Endothelial cell of umbilical vein (primary cell): Measurements from ENCODE around the gene UBE2G1. TPM values are rescaled to one million over a fixed set of nuclear protein-coding genes. Genes with fewer than 3 reads are reported as not detected.

Experiments
- BruUV-seq: library from RNA; stranded (reverse); fragments of 400-500 nt; replicated peaks from 2 replicates; lab custom pipeline; 2021; lab: Mats Ljungman, UMichigan
- CTCF ChIA-PET: fragments of 300-600, 350-600 bp; sonication (Branson Sonifier 250); formaldehyde crosslinking; loops from one replicate; lab custom pipeline; 2021; ENCODE audit warnings: antibody characterized with exemption, inconsistent platforms; lab: Charles Lee
- POLR2A ChIA-PET: fragments of 300-600, 350-600 bp; sonication (Branson Sonifier 250); formaldehyde crosslinking; loops from one replicate; lab custom pipeline; 2021; ENCODE audit warnings: antibody characterized with exemption, inconsistent platforms; lab: Charles Lee
- DNase-seq: peaks from one replicate; pipeline ENCODE4 v3.0.0-alpha.2; 2011; ENCODE audit warnings: low read depth, low spot score
- FAIRE-seq: peaks from 2 replicates; lab custom pipeline; 2011; peaks lifted over from hg19 to GRCh38; lab: Jason Lieb, UNC
- H2AFZ ChIP-seq: 2 replicates; pipeline ENCODE4 v1.6.0; 2012; ENCODE audit warnings: low read depth, low read length, control low read depth, inconsistent platforms
- H3K27ac ChIP-seq: 2 replicates; pipeline ENCODE4 v1.5.1; 2011; ENCODE audit warnings: low read depth, mild to moderate bottlenecking, control low read depth, low read length, moderate library complexity; ENCODE audit not compliant: insufficient read depth
- H3K27me3 ChIP-seq, 2 experiments: 2 replicates each; pipeline versions ENCODE4 v1.6.0 to v1.6.1; 2011; ENCODE audit warnings: low read length in 2 of 2, mixed read lengths in 1 of 2; ENCODE audit not compliant: control insufficient read depth in 2 of 2, insufficient read depth in 2 of 2
- H3K36me3 ChIP-seq, 2 experiments: 2 replicates in 1 of 2; 3 replicates in 1 of 2; pipeline ENCODE4 v1.5.1; 2011; ENCODE audit warnings: low read length in 2 of 2, mild to moderate bottlenecking in 1 of 2, moderate library complexity in 1 of 2; ENCODE audit not compliant: control insufficient read depth in 2 of 2, insufficient read depth in 2 of 2; ENCODE audit errors: extremely low read depth in 1 of 2
- H3K4me1 ChIP-seq: 3 replicates; pipeline ENCODE4 v1.5.1; 2011; ENCODE audit warnings: mild to moderate bottlenecking, low read length; ENCODE audit not compliant: control insufficient read depth, insufficient read depth; ENCODE audit errors: extremely low read depth
- H3K4me2 ChIP-seq: 2 replicates; pipeline ENCODE4 v1.6.1; 2011; ENCODE audit warnings: low read length, control low read depth, mixed read lengths; ENCODE audit not compliant: insufficient read depth
- H3K4me3 ChIP-seq, 3 experiments: fragments of 200-600 bp in 1 of 3; sonication (generic), shearing (Covaris generic) in 1 of 3; replicated peaks in 1 of 3; 2 replicates each; pipeline ENCODE4 v1.5.1; 2011 to 2016; ENCODE audit warnings: control low read depth in 3 of 3, low read length in 3 of 3, mild to moderate bottlenecking in 2 of 3, inconsistent platforms in 1 of 3, low read depth in 1 of 3, moderate library complexity in 1 of 3; ENCODE audit not compliant: insufficient read depth in 1 of 3
- H3K79me2 ChIP-seq: 2 replicates; pipeline ENCODE4 v1.6.0; 2012; ENCODE audit warnings: low read length, inconsistent platforms; ENCODE audit not compliant: control insufficient read depth, insufficient read depth
- H3K9ac ChIP-seq: replicated peaks from 2 replicates; pipeline ENCODE3; 2011; ENCODE audit warnings: low read length, control low read depth; ENCODE audit not compliant: insufficient read depth; ENCODE audit errors: extremely low read depth
- H3K9me1 ChIP-seq: replicated peaks from 3 replicates; pipeline ENCODE4 v1.6.0; 2011; ENCODE audit warnings: mild to moderate bottlenecking, low read length; ENCODE audit not compliant: control insufficient read depth, insufficient read depth; ENCODE audit errors: extremely low read depth
- H3K9me3 ChIP-seq: replicated peaks from 2 replicates; pipeline ENCODE4 v1.5.1; 2012; ENCODE audit warnings: low read length, inconsistent platforms; ENCODE audit not compliant: control insufficient read depth, insufficient read depth
- H4K20me1 ChIP-seq: replicated peaks from 2 replicates; pipeline ENCODE3; 2011; ENCODE audit warnings: mild to moderate bottlenecking, low read length; ENCODE audit not compliant: control insufficient read depth, insufficient read depth; ENCODE audit errors: extremely low read depth
- CTCF ChIP-seq, 2 donors: IDR thresholded peaks; 1 replicate in 1 of 2; 2 replicates in 1 of 2; pipeline ENCODE4 v1.5.1; 2011; ENCODE audit warnings: low read length in 2 of 2, mild to moderate bottlenecking in 2 of 2, moderate library complexity in 2 of 2, control low read depth in 1 of 2, inconsistent platforms in 1 of 2, low read depth in 1 of 2; ENCODE audit not compliant: insufficient read depth in 1 of 2; ENCODE audit errors: extremely low read depth in 1 of 2
- EZH2 ChIP-seq: IDR thresholded peaks from 2 replicates; pipeline ENCODE4 v1.6.1; 2012; ENCODE audit warnings: borderline replicate concordance, low read depth, mild to moderate bottlenecking, moderate library complexity, low read length, inconsistent platforms; ENCODE audit not compliant: severe bottlenecking
- GATA2 ChIP-seq: IDR thresholded peaks from 2 replicates; pipeline ENCODE4 v1.7.0; 2011; ENCODE audit warnings: low read depth, mild to moderate bottlenecking, moderate library complexity, mixed read lengths, low read length; ENCODE audit not compliant: insufficient read length, insufficient read depth
- MYC ChIP-seq: IDR thresholded peaks from one replicate; pipeline ENCODE4 v1.6.1; 2011; ENCODE audit warnings: mild to moderate bottlenecking, low read depth, low read length
- POLR2A ChIP-seq: IDR thresholded peaks from 2 replicates; pipeline ENCODE4 v1.6.1; 2012; ENCODE audit warnings: low read depth, mild to moderate bottlenecking, control low read depth, low read length
- POLR2AphosphoS5 ChIP-seq: IDR thresholded peaks from 2 replicates; pipeline ENCODE4 v1.6.1; 2012; ENCODE audit warnings: low read depth, mild to moderate bottlenecking, control low read depth, low read length, moderate library complexity; ENCODE audit not compliant: insufficient read depth
- dilution Hi-C: fragments of 300-500 bp; cut with MboI; formaldehyde crosslinking; loops from one replicate; pipeline ENCODE4 v1.15.0; 2019; ENCODE audit warnings: low sequenced_read_pairs; ENCODE audit not compliant: extremely low pct_ligation_motif_present
- intact Hi-C: fragments of 100-400 bp; cut with micrococcal nuclease; formaldehyde crosslinking; loops from one replicate; pipeline ENCODE4 v1.10.0; 2022
- polyA plus RNA-seq, 4 experiments: library from polyadenylated mRNA; depleted of rRNA in 3 of 4; stranded (reverse) in 3 of 4; unstranded in 1 of 4; fragments of >200 nt; gene quantifications; 2 replicates each; pipeline versions ENCODE4 v1.2.1 to v1.2.3, GENCODE V29; 2011 to 2012; ENCODE audit warnings: missing spikeins in 1 of 4
- total RNA-seq: library from RNA; stranded (reverse); gene quantifications from 2 replicates; pipeline ENCODE4 v1.2.3, GENCODE V29; 2021

Gene UBE2G1
- total and polyA plus RNA-seq, 2 donors (not counting 3 experiments of a cell fraction or from before 2014, with no cell fraction given), result 29.2 to 79.6 TPM

- H4K20me1 ChIP-seq, result peaks cover 12% of the 10 kb centered on the region
- DNase-seq (no peak), FAIRE-seq (no peak)
- no peak overlapping the region for H3K9ac ChIP-seq
- no peak overlapping the region for H3K4me2 ChIP-seq
- peaks cover 91% of the 10 kb centered on the region for H3K79me2 ChIP-seq
- BruUV-seq, result no TSS peak
- no peaks in the 10 kb centered on the region for H3K36me3 ChIP-seq
- CTCF ChIA-PET, result interaction anchor here (2.1 kb wide), 1 partner anchor 10 kb away, joined by 9 read pairs; no protein-coding TSS in a partner anchor
- intact Hi-C loops (loop anchor here (5.0 kb wide), 1 partner anchor 53 kb away; the partner anchor contains the start of gene UBE2G1), dilution Hi-C loops (no loop called here)
- no peak overlapping the region for H3K27ac ChIP-seq
- H3K4me3 ChIP-seq, result no peak overlapping the region
- H3K27me3 ChIP-seq, result no peaks in the 10 kb centered on the region
- POLR2A ChIA-PET, result no interaction called here
- H3K9me1 ChIP-seq, result no peaks in the 10 kb centered on the region
- no peak overlapping the region for H2AFZ ChIP-seq
- no peaks in the 10 kb centered on the region for H3K9me3 ChIP-seq
- H3K4me1 ChIP-seq, result peaks cover 14% of the 10 kb centered on the region
- no peak for TF ChIP-seq MYC
- TF ChIP-seq GATA2, result no peak
- no peak for TF ChIP-seq CTCF (IDR thresholded peaks at IDR 0.05; ENCODE audit: extremely low read depth in 1 of 2, insufficient read depth in 1 of 2, low read depth in 1 of 2, low read length in 2 of 2)
- no peak for TF ChIP-seq POLR2A
- TF ChIP-seq POLR2AphosphoS5, result no peak
- no peak for TF ChIP-seq EZH2
Measured at GRCh38 chr17:4314179-4314578, 52.3 kb downstream of the UBE2G1 start.
